ENCODE results near the gene COL6A1.

- TF ChIP-seq CTCF (IDR thresholded peaks at IDR 0.05) (no peak), POLR2A (IDR thresholded peaks at IDR 0.05) (no peak)
These were observed 71.4 kb downstream of the COL6A1 start for GRCh38 chr21:46052703-46053651.
